ENCODE results near the gene DKC1. TPM values are rescaled to one million over a fixed set of nuclear protein-coding genes. Genes with fewer than 3 reads are reported as not detected.

DKC1 gene
- total RNA-seq, 1 experiment from 2014 or later = 160 TPM

DNA sequence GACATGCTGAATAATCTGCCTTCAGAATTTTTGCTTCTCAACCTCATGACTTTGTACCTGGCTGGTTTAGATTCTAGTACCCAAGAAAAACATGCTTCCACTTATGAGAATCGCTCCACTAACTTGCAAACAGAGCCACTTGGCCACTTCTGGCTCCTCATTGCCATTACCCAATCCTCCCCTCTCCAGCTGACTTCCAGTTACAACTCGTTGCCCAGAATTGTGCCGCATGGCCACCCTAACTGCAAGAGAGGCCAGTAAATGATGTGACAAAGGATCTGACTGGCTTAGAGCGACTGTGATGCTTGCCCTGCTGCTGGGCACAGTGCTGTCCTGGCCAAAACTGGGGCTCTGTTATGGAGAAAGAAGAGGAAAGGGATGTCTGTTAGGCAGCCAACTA lies 4.0 kb upstream of the DKC1 start:
- TF ChIP-seq CTCF (conservative IDR thresholded peaks at IDR 0.05) = no peak
- no peak overlapping the region for H2BK5ac ChIP-seq (ENCODE audit: insufficient read length, low read length)
- no peak overlapping the region for H3K27ac ChIP-seq (ENCODE audit: insufficient read length, low read depth, low read length)
- H4K91ac ChIP-seq (ENCODE audit: insufficient read length, low read depth, low read length) = no peak overlapping the region
- H4K8ac ChIP-seq (replicated peaks; ENCODE audit: insufficient read length, low read depth, low read length) = no peak overlapping the region
- Mint-ChIP-seq H3K9me3 (peaks cover 57 to 67% of the 10 kb centered on the region in 2 experiments), H3K27ac (no peak overlapping the region), H3K4me1 (peaks cover 5 to 7% of the 10 kb centered on the region in 2 experiments), H3K4me3 (no peak overlapping the region), H3K36me3 (ENCODE audit: insufficient read depth in 1 of 3, low read depth in 3 of 3) (peaks cover 0 to 6% (median 0%) of the 10 kb centered on the region in 3 experiments; a peak in 2 of 7 replicates), H3K27me3 (ENCODE audit: low read depth) (peaks cover 6% of the 10 kb centered on the region; the same call in 1 of the 2 replicates)
- no peak overlapping the region for H4K5ac ChIP-seq (ENCODE audit: insufficient read length, low read depth, low read length)
- H3K14ac ChIP-seq (ENCODE audit: insufficient read depth, low read length) = no peak overlapping the region
- no peak overlapping the region for H2BK15ac ChIP-seq (ENCODE audit: low read depth, low read length)
- H3K4me1 ChIP-seq (ENCODE audit: insufficient read depth, low read length) = no peaks in the 10 kb centered on the region
- H2BK120ac ChIP-seq (ENCODE audit: low read depth, low read length, poor library complexity, severe bottlenecking) = no peak overlapping the region
- H2AK5ac ChIP-seq (ENCODE audit: insufficient read length, low read length) = no peak overlapping the region
- no peak overlapping the region for H3K56ac ChIP-seq (ENCODE audit: insufficient read length, low read depth, low read length)
- H3K79me2 ChIP-seq (ENCODE audit: insufficient read depth, low read length) = peaks cover 5% of the 10 kb centered on the region; the same call in 1 of the 2 replicates
- H3K4ac ChIP-seq (ENCODE audit: low read depth, low read length) = no peak overlapping the region
- WGBS (ENCODE audit: extremely low coverage, insufficient read length, low lambda C conversion rate) = no CpG with 5 or more reads among the region's 4 CpGs
- no peak overlapping the region for H3K9ac ChIP-seq (ENCODE audit: extremely low read depth, insufficient read length, low read length)
- H3K9me3 ChIP-seq (ENCODE audit: control insufficient read depth, low read depth, low read length) = peaks cover 36% of the 10 kb centered on the region
- H3K18ac ChIP-seq (ENCODE audit: insufficient read length, low read depth, low read length) = no peak overlapping the region
- no peak overlapping the region for H3T11ph ChIP-seq (ENCODE audit: low read length)
- H2BK20ac ChIP-seq (ENCODE audit: low read depth, low read length, poor library complexity, severe bottlenecking) = no peak overlapping the region
- H3K27me3 ChIP-seq (ENCODE audit: insufficient read depth, low read length) = no peaks in the 10 kb centered on the region
- peaks cover 3% of the 10 kb centered on the region for H4K20me1 ChIP-seq (ENCODE audit: control insufficient read depth, insufficient read depth, insufficient read length)
- H2AFZ ChIP-seq (ENCODE audit: low read length) = no peak overlapping the region
- H3K4me2 ChIP-seq (ENCODE audit: insufficient read depth, insufficient read length, low read length) = no peak overlapping the region
- H3K23me2 ChIP-seq (ENCODE audit: insufficient read length, low read depth, low read length, poor library complexity, severe bottlenecking) = peaks cover 5% of the 10 kb centered on the region
- no peak overlapping the region for H3K23ac ChIP-seq (ENCODE audit: insufficient read length, low read depth, low read length)
- no peak overlapping the region for H2BK12ac ChIP-seq (ENCODE audit: insufficient read length, low read depth, low read length)
- DNase-seq = no peak
- no peaks in the 10 kb centered on the region for H3K79me1 ChIP-seq (ENCODE audit: insufficient read depth, low read depth, low read length, poor library complexity, severe bottlenecking)

Measured in H9 (cell line).